Retinal pigment epithelial cell (primary cell): ENCODE measurements around the gene MYO7B.
"Not testable (repeated sequence)": the region's sequence is repeated elsewhere in the genome, so short reads cannot be mapped to it uniquely, and the experiment has no call there.

Experiments used
- DNase-seq: peaks from one replicate; pipeline ENCODE4 v3.0.0-alpha.2; 2010; ENCODE audit warnings: low read depth
- H3K4me3 ChIP-seq: 2 replicates; pipeline ENCODE4 v1.5.1; 2011; ENCODE audit warnings: mild to moderate bottlenecking, low read length, control low read depth, moderate library complexity
- CTCF ChIP-seq: conservative IDR thresholded peaks from 2 replicates; pipeline ENCODE4 v1.5.1; 2011; ENCODE audit warnings: low read depth, low read length, control low read depth, inconsistent platforms

Gene MYO7B

GRCh38 chr2:127520424-127520823 lies 15.1 kb upstream of the MYO7B start:
- DNase-seq = no peak
- no peak for TF ChIP-seq CTCF

GRCh38 chr2:127523269-127523939 lies 12.1 kb upstream of the MYO7B start:
- no peak for TF ChIP-seq CTCF
- no peak for DNase-seq
- H3K4me3 ChIP-seq = no peak overlapping the region

More at GRCh38 chr2:127520424-127520823, 15.1 kb upstream of the MYO7B start:
- no peak overlapping the region for H3K4me3 ChIP-seq

GRCh38 chr2:127524198-127524834 lies 11.2 kb upstream of the MYO7B start:
- not testable (repeated sequence) for DNase-seq, H3K4me3 ChIP-seq

- peak overlapping the region; percentile 88 for H3K4me3 ChIP-seq
- TF ChIP-seq CTCF = no peak
Observed at GRCh38 chr2:127525691-127526131, 9.8 kb upstream of the MYO7B start.

GRCh38 chr2:127526132-127527000 lies 9.1 kb upstream of the MYO7B start, which contains the start of gene IWS1:
TSS of gene IWS1 (minus strand) at chr2:127526489. CDS start at chr2:127526208, 281 bp downstream.
- peak; percentile 13 for TF ChIP-seq CTCF
- peak within 1 kb of the TSS; percentile 88 for H3K4me3 ChIP-seq
- peak; percentile 91 for DNase-seq

More at GRCh38 chr2:127525691-127526131, 9.8 kb upstream of the MYO7B start:
- no peak for DNase-seq

- peak overlapping the region; percentile 88 for H3K4me3 ChIP-seq
- no peak for DNase-seq
- no peak for TF ChIP-seq CTCF
Observed at GRCh38 chr2:127527001-127527804, 8.3 kb upstream of the MYO7B start.
